K562 (cell line): ENCODE results near the gene PSRC1. TPM values are rescaled to one million over a fixed set of nuclear protein-coding genes. Genes with fewer than 3 reads are reported as not detected.

Experiments
- CREBBP ChIP-seq: IDR thresholded peaks from one replicate; pipeline ENCODE4 v1.6.1; 2012; ENCODE audit warnings: low read depth, mild to moderate bottlenecking, control low read depth, inconsistent platforms, low read length
- FOXM1 ChIP-seq, 2 experiments: fragments of 450-650 bp in 1 of 2; sonication (generic) in 1 of 2; formaldehyde crosslinking in 1 of 2; IDR thresholded peaks; 2 replicates each; pipeline versions ENCODE4 v1.6.1 to v1.9.0; 2017 to 2022; ENCODE audit warnings: low read depth in 2 of 2, mild to moderate bottlenecking in 2 of 2, missing genetic modification reagents in 1 of 2, moderate library complexity in 1 of 2
- FOXP1 ChIP-seq: sonication (generic); formaldehyde crosslinking; IDR thresholded peaks from 2 replicates; pipeline ENCODE4 v1.8.0; 2022; ENCODE audit warnings: mild to moderate bottlenecking, missing genetic modification reagents
- FOXP4 ChIP-seq: sonication (generic); formaldehyde crosslinking; IDR thresholded peaks from 2 replicates; pipeline ENCODE4 v1.8.0; 2022; ENCODE audit warnings: mild to moderate bottlenecking, missing genetic modification reagents, borderline replicate concordance
- GATAD2B ChIP-seq: fragments of 450-650 bp; IDR thresholded peaks from 2 replicates; pipeline ENCODE4 v1.6.1; 2017; ENCODE audit warnings: mild to moderate bottlenecking, borderline replicate concordance
- GTF2E2 ChIP-seq: fragments of 200-800 bp; sonication (Bioruptor generic); IDR thresholded peaks from 2 replicates; pipeline ENCODE4 v1.6.1; 2016; ENCODE audit warnings: missing genetic modification characterization, missing compliant biosample characterization
- HMBOX1 ChIP-seq: sonication (generic); IDR thresholded peaks from 2 replicates; pipeline ENCODE4 v1.6.1; 2016
- HNRNPLL ChIP-seq: fragments of 200-400 bp; formaldehyde crosslinking; IDR thresholded peaks from 2 replicates; pipeline ENCODE4 v1.6.1; 2017; ENCODE audit warnings: low read length, low read depth, mild to moderate bottlenecking; ENCODE audit not compliant: poor library complexity, severe bottlenecking
- HSF4 ChIP-seq: fragments of 250-450 bp; sonication (Bioruptor Pico); IDR thresholded peaks from 2 replicates; pipeline ENCODE4 v2.1.2; 2022; ENCODE audit warnings: mild to moderate bottlenecking, moderate library complexity, borderline replicate concordance
- NFATC3 ChIP-seq: fragments of 450-650 bp; IDR thresholded peaks from 2 replicates; pipeline ENCODE4 v1.6.1; 2017; ENCODE audit warnings: mild to moderate bottlenecking
- SMAD3 ChIP-seq: fragments of 450-650 bp; formaldehyde crosslinking; conservative IDR thresholded peaks from 2 replicates; pipeline ENCODE4 v1.4.0; 2020; ENCODE audit warnings: mild to moderate bottlenecking
- SREBF1 ChIP-seq: fragments of 150-350 bp; IDR thresholded peaks from 2 replicates; pipeline ENCODE4 v1.6.1; 2014; ENCODE audit warnings: antibody characterized with exemption, low read depth, low read length, borderline replicate concordance
- SRF ChIP-seq, 2 experiments: fragments of 250-450, 450-650 bp in 1 of 2; sonication (Bioruptor Pico) in 1 of 2; sonication (generic) in 1 of 2; formaldehyde crosslinking; IDR thresholded peaks; 2 replicates each; pipeline versions ENCODE4 v1.5.0 to v1.5.1; 2020 to 2022; ENCODE audit warnings: mild to moderate bottlenecking in 1 of 2, missing genetic modification reagents in 1 of 2
- STAT5A ChIP-seq: IDR thresholded peaks from 2 replicates; pipeline ENCODE4 v1.6.1; 2012; ENCODE audit warnings: low read length, inconsistent platforms, borderline replicate concordance
- THAP7 ChIP-seq: fragments of 250-450 bp; sonication (Bioruptor Pico); IDR thresholded peaks from 2 replicates; pipeline ENCODE4 v1.5.0; 2021
- U2AF1 ChIP-seq: fragments of 200-400 bp; formaldehyde crosslinking; optimal IDR thresholded peaks from 2 replicates; pipeline ENCODE3; 2017; ENCODE audit warnings: mild to moderate bottlenecking, low read depth, low read length, moderate library complexity
- USF2 ChIP-seq: sonication (generic); formaldehyde crosslinking; IDR thresholded peaks from 2 replicates; pipeline ENCODE4 v1.5.0; 2020; ENCODE audit warnings: missing genetic modification reagents
- ZKSCAN3 ChIP-seq: fragments of 250-450 bp; sonication (Bioruptor Pico); IDR thresholded peaks from 2 replicates; pipeline ENCODE4 v1.4.0; 2020
- ZNF133 ChIP-seq: fragments of 250-450 bp; sonication (Bioruptor Pico); IDR thresholded peaks from 2 replicates; pipeline ENCODE4 v1.4.0; 2020; ENCODE audit warnings: mild to moderate bottlenecking
- ZNF263 ChIP-seq: sonication (generic); formaldehyde crosslinking; IDR thresholded peaks from 2 replicates; pipeline ENCODE4 v1.8.0; 2022; ENCODE audit warnings: mild to moderate bottlenecking, missing genetic modification reagents, borderline replicate concordance
- ZNF324 ChIP-seq: fragments of 250-450 bp; sonication (Bioruptor Pico); IDR thresholded peaks from 2 replicates; pipeline ENCODE4 v1.4.0; 2020; ENCODE audit warnings: mild to moderate bottlenecking
- ZNF445 ChIP-seq: fragments of 250-450 bp; sonication (Bioruptor Pico); IDR thresholded peaks from 2 replicates; pipeline ENCODE4 v1.4.0; 2020; ENCODE audit warnings: low read depth, mild to moderate bottlenecking, moderate library complexity
- ZNF766 ChIP-seq: fragments of 200-800 bp; sonication (Bioruptor generic); conservative IDR thresholded peaks from 2 replicates; pipeline ENCODE4 v1.6.1; 2016; ENCODE audit warnings: missing genetic modification characterization, missing compliant biosample characterization
- ZNF778 ChIP-seq: fragments of 450-650 bp; formaldehyde crosslinking; IDR thresholded peaks from 2 replicates; pipeline ENCODE4 v1.4.0; 2020; ENCODE audit warnings: mild to moderate bottlenecking, moderate library complexity
- ZSCAN29 ChIP-seq: fragments of 450-650 bp; IDR thresholded peaks from 2 replicates; pipeline ENCODE4 v1.6.1; 2017
- polyA plus RNA-seq, 8 experiments: library from polyadenylated mRNA; depleted of rRNA in 4 of 8; stranded (reverse) in 5 of 8; unstranded in 3 of 8; fragments of >200 nt; fragmentation: Nextera tagmentation in 2 of 8; fragmentation: Illumina TruSeq in 1 of 8; extraction: Ambion mirVana in 2 of 8; extraction: Trizol in 1 of 8; gene quantifications; 2 replicates each; pipeline versions ENCODE4 v1.2.1 to v1.2.3, GENCODE V29; 2011 to 2014; ENCODE audit warnings: inconsistent platforms in 1 of 8, missing spikeins in 1 of 8
- total RNA-seq, 7 experiments: library from RNA; depleted of rRNA in 6 of 7; stranded (reverse); fragments of >200 nt in 6 of 7; fragmentation: Illumina TruSeq in 2 of 7; extraction: Trizol in 2 of 7; gene quantifications; 2 replicates each; pipeline versions ENCODE4 v1.2.1 to v1.2.3, GENCODE V29; 2011 to 2021; ENCODE audit warnings: low replicate concordance in 1 of 7

The PSRC1 gene
- total and polyA plus RNA-seq, 9 of the 15 experiments (the other 6 are each of a cell fraction or from before 2014, with no cell fraction given), result 6.5 to 65.2 (median 39.3) TPM

GRCh38 chr1:109298666-109299557 is 16.0 kb upstream of the PSRC1 start (continued):
- no peak for TF ChIP-seq FOXM1 (IDR thresholded peaks at IDR 0.05; ENCODE audit: low read depth)
- no peak for TF ChIP-seq FOXM1 (CRISPR knock-in tag; IDR thresholded peaks at IDR 0.05; ENCODE audit: low read depth)
- no peak for TF ChIP-seq NFATC3
- TF ChIP-seq ZNF263, result no peak
- TF ChIP-seq ZNF766 (CRISPR knock-in tag), result peak; percentile 38; the same call in 1 of the 2 replicates
- no peak for TF ChIP-seq HNRNPLL
- TF ChIP-seq USF2 (CRISPR knock-in tag), result peak; percentile 56
- TF ChIP-seq GTF2E2 (tag), result no peak
- no peak for TF ChIP-seq ZSCAN29
- no peak for TF ChIP-seq THAP7 (CRISPR knock-in tag)
- TF ChIP-seq ZKSCAN3 (CRISPR knock-in tag), result no peak
- TF ChIP-seq U2AF1, result no peak
- no peak for TF ChIP-seq SREBF1
- no peak for TF ChIP-seq ZNF324
- TF ChIP-seq SRF (CRISPR knock-in tag; IDR thresholded peaks at IDR 0.05), result no peak
- peak; percentile 92 for TF ChIP-seq FOXP4 (CRISPR knock-in tag)
- no peak for TF ChIP-seq GATAD2B
- no peak for TF ChIP-seq CREBBP
- TF ChIP-seq FOXP1 (CRISPR knock-in tag), result peak; percentile 65; the same call in 1 of the 2 replicates
- TF ChIP-seq STAT5A, result no peak
- TF ChIP-seq ZNF778 (CRISPR knock-in tag), result no peak
- TF ChIP-seq HMBOX1, result no peak
- no peak for TF ChIP-seq ZNF133 (CRISPR knock-in tag)
- no peak for TF ChIP-seq HSF4 (CRISPR knock-in tag)
- TF ChIP-seq SMAD3, result no peak
- TF ChIP-seq ZNF445 (CRISPR knock-in tag), result no peak
